Brain pericyte (primary cell): Measurements from ENCODE around the gene PKMYT1.
A peak's percentile ranks its signal among the peaks of the same experiment; 100 is the strongest.

Experiments
- DNase-seq: peaks from one replicate; pipeline ENCODE4 v3.0.0-alpha.2; 2012; ENCODE audit warnings: low read depth, low spot score

PKMYT1 gene

DNA sequence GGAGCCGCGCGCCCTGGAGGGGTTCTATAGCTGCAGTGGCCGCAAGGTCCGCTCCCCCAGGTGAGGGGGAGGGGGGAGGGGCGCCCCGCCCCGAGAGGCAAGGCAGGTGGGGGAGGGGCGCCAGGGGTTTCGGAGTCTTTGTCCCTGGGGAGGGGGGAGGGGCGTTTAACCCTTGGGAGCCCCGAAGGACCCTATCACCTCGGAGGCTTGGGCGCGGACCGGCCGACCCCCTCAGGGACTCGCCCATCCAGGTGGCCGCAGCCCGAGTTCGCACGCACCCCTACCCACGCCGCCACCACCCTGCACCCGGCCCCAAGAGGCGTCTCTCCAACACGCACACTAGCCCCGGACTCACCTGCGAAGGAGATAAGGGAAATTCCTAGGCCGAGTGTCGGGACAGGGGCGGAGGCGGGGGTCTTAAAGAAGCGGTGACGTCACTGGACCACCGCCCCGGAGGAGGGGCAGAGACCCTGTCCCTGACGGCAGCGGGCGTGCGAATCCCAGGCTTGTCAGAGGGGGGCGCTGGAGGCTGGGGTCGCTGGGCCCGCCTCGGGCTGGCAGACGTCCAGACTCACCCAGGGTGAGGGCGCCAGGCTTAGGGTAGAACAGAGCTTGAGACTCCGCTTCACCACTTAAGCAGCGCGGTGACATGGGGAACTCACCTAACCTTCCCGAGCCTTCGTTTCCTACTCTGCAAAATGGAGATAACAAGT lies 37.7 kb upstream of the PKMYT1 start, which contains the start of gene CLDN6:
TSS of gene CLDN6 (minus strand) at position 390 of the 713 bp plus-strand sequence. CDS start 2,162 bp downstream, outside the sequence.
- no peak for DNase-seq

DNA sequence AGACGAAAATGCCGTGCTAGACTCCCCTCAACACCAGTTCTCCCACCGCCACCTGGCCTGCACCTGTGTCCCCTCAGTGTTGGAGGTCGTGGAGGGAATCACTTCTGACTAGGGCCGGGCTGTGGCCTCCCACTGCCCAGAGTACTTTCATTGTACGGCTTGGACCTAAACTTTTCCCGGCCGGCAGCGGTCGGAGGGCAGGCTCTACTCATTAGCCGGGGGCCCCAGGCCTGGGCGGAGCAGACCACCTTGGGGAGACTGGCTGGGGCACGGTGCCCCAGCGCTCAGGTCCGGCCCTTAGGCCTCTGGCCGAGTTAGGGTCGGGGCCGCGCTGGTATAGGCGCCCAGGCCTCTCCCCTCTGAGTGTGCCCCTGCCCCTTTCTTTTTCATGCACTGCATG lies 37.1 kb upstream of the PKMYT1 start:
- DNase-seq = no peak

DNA sequence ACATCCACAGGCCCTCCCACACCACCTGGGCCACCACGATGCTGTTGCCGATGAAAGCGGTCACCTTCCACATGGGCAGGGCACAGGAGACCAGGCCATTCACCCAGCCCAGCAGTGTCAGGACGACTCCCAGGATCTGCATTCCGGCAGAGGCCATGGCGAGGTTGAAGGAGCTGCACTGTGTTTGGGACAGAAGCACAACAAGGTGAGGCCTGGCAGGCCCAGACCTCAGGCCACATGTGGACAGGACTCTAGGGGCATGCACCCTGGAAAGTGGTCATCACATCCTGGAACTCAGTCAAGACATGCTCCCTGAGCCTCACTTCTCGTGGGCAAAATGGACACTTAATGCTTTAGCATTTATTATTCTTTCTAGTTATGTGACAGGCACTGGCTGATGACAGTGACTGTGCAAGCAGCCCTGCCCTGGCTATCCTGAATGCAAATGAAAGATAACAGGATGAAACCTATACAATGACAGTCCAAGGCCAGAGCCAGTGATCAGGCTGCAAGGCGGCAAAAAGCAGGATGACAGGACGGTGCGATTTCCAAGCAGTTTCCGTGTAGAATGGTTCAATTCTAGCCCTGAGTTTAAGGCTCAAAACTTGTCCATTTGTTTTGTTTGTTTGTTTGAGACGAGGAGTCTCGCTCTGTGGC lies 35.7 kb upstream of the PKMYT1 start:
- no peak for DNase-seq

DNA sequence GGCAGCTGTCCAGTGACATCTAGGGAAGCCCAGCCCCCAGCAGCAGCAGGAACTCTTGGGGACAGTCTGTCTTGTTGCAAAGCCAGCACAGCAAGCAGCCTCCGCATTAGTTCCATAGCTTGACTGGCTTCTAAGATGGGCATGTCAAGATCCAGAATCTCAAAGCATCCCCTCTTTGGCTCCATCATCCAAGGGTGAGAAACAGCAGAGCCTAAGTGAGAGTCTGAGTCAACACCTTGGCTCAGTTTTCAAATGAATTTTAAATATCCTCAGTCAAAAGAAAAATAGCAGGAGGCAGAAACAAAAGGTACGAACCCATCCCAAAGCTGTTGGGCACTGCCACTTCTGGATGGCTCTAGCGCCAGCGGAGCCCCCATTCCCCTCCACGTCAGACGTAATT lies 34.7 kb upstream of the PKMYT1 start:
- no peak for DNase-seq

DNA sequence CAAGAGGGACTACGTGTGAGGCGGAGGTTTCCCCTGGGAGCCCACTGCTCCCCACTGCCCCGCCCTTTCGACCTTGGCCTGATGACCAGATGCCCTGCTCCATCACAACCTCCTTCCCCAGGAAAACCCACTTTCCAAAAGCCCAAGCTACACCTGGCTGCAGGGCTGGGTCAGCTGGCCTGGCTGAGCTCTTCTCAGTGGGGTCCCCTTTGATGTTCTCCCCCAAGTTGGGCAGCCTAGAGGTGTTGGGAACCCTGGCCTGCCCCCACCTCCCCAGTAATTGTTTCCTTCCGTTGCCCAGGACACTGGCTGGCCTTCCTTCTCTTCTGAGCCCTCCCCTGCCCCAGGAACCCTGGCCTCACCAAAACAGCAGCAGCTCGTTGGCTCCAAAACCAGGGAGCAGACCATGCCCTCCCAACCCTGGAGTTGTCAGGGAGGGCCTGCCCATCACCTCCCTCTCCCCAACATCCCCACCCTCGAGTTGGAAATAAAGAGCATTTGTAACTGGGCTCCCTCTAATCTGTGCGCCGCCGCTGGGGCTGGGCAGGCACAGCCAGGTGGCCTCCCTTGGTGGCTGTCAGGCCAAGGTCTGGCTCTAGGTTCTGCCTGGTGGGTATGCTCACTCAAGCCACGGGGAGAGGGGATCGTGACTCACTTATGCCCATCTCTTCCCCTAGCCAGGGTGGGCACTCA lies 33.9 kb upstream of the PKMYT1 start:
- DNase-seq = no peak

DNA sequence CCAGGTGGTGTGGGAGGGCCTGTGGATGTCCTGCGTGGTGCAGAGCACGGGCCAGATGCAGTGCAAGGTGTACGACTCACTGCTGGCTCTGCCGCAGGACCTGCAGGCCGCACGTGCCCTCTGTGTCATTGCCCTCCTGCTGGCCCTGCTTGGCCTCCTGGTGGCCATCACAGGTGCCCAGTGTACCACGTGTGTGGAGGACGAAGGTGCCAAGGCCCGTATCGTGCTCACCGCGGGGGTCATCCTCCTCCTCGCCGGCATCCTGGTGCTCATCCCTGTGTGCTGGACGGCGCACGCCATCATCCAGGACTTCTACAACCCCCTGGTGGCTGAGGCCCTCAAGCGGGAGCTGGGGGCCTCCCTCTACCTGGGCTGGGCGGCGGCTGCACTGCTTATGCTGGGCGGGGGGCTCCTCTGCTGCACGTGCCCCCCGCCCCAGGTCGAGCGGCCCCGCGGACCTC lies 33.3 kb upstream of the PKMYT1 start:
- no peak for DNase-seq

DNA sequence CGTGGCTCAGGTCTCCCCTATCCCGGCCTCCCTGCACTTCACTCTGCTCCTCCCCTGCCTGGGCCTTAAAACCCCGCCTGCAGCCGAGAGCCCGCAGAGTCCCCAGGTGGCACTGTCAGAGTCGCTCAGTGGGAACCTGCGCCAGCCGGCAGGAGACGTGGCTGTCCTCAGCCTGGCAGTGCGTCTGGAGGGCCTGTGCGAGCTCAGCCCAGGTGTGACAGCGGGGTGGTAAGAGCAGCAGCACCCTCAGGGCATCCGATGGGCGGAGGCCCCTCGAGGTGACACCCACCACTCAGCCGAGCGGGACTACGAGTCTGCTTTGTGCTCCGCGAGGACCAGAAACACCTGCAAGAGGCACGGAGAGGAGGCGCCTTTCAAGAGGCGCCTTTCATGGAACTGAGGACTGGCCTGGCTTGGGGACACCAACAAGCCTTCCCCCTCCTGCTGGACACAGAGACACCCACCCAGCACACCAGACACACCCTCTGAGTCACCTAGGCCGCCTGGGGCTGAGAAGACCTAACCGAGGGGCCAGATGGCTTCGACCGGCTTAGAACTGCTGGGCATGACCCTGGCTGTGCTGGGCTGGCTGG lies 32.7 kb upstream of the PKMYT1 start, which contains the start of gene CLDN9:
TSS of gene CLDN9 (plus strand) at position 96 of the 593 bp plus-strand sequence. CDS start at position 536, 440 bp downstream.
- DNase-seq = no peak

DNA sequence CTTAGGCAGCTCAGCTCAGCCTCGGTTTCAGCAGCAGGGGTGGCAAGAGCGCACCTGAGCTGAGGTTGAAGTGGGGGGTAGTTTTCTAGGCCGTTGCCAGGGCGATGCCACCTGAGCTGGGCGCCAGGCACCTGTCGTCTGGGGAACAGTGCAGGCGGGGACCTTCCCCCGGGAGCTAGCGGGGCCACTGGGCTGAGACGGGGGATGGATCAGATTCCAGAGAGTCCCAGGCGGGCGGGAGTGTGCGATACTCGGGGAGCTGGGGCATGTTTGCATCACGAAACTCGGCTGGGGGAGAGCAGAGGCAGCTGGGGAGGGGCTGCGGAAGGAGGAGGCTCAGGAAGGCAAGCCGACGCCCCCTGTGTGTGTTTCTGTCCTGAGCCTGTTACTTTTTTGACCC lies 32.0 kb upstream of the PKMYT1 start:
- no peak for DNase-seq

DNA sequence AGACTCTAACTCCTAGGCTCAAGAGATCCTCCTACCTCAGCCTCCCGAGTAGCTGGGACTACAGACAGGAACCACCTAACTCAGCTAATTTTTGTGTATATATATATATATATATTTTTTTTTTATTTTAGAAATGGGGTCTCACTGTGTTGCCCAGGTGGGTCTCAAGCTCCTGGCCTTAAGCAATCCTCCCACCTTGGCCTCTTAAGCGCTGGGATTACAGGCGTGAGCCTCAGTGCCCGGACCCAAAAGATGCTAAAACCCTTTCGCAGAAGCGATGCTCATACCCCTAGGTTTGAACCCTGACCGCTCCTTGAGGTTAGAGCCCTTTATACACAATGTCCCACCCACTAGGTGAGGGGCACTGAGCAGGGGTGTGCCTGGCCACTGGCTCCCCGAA lies 30.3 kb upstream of the PKMYT1 start:
- DNase-seq = no peak

DNA sequence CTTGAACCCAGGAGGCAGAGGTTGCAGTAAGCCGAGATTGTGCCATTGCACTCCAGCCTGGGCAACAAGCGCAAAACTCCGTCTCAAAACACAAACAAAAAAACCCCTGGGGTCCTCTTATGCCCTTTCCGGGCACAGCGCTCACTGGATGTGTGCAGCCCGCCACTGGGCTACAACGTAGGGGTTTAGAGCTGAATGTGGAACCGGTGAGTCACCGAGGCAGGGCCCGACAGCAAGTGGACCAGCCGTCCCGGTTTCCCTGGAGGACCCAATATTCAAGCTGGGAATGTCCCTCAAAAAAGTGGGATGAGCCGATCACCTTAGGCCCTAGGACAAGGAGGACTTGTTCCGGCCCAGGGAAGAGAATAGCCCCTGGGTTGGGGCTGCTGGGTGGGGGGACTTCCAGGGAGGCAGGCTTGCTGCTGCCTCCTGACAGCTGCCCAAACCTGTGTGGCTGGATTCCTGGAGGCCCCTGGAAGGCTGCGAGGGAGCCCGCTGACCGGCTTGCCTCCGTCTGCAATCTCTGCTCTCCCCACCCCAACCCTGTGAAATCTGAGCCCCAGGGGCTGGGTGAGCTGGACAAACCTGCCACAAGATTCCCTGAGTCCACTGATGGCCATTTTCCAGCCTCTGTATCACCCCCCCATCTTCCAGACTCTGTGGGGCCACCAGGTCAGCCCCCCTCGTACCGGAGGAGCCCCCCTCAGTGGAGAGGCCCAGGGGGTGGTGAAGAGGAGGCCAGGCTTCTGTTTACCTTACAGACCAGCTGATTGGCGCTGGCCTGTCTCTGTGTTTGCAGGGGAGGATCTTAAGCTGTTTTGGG lies 29.5 kb upstream of the PKMYT1 start:
- DNase-seq = no peak

DNA sequence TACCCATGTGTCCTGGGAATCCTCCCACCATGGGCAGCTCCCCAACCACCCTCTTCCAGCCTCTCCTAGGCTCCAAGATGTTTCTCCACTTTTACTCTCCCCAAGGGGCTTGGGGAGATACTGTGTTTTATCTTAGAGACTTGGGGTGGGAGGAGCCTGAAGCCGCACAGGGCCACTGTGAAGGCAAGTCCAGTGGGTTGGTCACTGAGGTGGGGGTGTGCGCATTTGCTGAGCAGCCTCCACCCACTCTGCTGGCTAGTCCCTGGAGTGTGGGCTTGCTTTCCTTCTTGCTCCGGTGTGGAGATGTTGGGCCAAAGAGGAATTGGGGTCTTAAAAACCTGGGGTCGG lies 28.4 kb upstream of the PKMYT1 start:
- DNase-seq = no peak

DNA sequence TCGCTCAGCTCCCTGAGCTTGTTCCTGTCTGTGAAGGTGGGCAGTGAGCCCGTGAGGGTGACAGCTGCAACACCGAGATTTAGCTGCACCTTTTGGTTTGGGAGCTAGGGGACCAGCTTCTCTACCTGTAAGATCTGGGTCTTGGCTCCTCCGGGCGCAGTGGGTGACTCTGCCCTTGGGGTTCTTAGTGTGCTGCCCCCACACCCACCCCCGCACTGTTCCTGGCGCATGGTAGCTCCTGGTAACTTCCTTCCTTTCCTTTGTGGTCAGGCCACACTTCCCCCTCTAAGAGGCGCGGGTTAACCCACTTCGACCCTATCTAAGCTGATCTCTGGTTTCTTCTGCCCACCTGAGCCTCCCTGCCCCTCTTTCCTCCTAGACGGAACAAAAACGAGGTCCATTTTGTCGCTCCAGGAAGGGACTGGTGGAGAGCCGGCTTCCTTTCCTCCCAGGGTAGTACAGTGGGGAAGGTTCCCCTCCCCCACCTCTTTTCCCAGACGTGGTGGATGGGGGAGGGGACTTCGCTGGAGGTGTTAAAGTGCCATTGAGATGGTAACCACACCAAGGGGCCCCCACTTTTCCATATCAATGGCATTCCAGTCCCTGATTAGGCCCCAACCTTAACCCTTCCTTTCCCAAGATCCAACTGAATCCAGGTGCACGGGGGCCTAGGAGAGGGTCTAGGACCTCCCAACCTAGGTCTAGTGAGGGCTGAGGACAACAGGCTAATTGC lies 27.9 kb upstream of the PKMYT1 start:
- no peak for DNase-seq

DNA sequence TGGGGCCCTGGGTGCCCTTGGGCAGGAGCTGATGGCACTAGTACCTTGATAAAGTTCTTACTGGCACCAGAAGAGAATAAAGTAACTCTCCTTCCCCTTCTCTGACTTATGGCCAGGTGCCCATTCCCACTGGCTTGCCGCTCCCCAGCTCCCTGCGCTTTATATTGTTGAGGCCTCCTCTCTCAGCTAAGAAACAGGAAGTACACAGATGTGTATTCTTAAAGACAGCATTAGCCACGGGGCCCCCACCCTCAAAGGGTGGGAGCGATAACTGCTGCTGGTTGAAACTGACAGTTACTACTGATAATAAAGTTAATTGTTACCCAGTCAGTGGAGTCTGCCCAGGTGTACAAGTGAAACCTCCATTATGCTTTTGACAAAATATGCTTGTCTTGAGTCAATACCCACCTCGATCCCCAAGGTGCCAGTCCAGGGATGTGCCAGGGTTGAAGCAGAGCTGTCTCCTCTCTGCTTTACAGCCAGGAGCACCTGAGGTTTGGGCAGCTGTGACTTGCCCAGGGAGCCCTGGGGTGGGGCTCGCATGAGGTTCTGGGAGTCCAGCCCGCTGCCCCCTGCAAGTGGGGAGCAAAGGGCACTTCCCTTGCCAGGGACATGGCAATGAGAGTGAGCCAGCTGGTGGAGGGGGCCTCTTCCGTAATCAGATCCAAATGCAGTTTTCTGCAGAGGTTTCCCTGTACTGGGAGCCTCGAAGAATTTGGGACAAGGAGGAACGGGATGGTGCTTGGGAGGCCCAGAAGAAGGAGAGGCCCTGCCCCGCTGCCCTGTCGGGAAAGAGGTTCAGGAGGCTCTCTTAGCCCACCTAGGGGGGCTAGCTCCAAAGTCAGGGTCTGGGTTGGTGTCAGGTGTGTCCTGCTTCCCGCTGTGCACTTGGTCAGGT lies 27.1 kb upstream of the PKMYT1 start:
- no peak for DNase-seq

DNA sequence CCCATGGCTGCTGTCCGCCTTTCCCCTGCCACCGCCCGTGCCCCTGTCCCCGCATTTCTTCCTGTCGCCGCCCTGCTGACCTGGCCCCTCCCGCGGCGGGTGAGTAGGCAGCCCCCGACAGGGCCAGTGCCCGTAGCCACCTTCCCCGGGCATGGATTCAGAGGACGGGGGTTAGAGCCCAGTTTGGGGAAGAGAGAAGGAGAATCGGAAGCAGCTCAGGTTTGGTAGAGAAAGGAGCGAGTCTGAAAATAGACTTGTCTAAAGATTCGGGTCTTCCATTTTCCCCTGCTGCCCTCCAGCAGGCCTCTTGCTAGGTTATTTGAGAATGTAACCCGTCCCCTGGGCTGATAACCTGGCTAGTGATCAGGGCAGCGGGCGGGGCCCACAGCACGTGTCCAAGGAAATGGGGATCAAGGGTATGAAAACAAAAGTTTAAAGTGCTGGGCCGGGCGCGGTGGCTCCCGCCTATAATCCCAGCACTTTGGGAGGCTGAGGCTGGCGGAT lies 24.6 kb upstream of the PKMYT1 start:
- DNase-seq = no peak

DNA sequence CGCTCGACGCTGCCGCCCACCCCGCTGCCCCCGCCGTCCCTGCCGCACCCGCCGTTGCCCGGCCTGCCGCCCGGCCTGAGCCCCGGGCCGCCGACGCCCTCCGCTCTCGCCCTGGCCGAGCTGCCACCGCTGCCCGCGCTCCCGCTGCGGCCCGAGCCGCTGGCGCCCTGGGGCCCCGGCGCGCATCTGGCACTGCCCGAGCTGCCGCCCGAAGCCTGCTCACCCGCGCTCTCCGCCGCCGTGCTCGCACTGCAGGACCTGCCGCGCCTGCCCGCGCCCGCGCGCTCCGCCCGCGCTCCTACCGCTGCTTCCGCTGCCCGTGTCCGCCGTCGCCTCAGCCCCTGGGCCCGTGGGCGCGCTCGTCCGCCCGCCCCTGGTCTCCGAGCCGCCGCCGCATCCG lies 24.1 kb upstream of the PKMYT1 start:
- no peak for DNase-seq

DNA sequence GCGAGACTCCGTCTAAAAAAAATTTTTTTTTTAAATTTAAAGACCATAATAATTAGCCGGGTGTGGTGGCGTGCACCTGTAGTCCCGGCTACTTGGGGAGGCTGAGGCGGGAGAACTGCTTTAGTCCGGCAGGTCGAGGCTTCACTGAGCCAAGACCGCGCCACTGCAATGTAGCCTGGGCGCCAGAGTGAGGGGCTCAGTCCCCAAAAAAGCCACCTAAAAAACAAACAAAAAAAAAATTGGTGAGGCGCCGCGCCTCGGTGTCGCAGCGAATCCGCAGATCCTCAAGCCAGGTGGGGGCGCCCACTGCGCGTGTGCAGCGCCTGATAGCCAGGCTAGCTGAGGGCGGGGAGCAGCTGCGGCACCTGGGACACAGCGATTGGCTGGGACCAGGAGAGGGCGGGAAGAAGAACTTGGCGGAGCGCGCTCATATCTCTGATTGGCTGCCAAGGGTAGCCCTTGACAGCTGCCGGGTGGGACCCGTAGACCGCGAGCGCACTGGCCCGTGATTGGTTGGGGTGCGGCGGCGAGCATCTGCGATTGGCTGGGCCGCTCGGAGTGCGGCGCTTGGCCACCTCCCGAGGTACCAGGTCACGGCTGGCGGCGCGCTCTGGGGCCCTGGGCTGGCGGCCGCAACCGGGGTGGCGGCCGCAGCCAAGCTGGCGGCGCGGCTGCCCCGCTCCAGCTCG lies 23.5 kb upstream of the PKMYT1 start:
- DNase-seq = peak; percentile 89

DNA sequence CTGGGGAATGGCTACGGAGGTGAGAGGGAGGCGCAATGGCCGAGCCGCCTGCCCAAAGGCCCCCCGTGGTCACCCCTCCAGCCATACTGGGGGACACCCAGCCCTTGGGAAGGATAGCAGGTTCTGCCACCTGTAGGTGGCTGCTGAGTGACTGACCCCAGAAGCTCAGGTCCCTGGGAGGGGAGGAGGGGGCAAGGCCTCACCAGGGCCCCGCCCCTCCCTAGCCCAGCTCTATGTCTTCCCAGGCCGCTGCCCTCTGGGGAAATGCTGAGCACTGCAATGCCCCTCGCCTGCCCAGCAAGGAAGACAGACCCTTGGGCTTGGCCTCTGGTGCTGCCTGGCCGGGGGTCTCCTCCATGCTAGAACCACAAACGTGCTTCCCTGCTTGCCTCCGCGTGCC lies 21.1 kb upstream of the PKMYT1 start:
- DNase-seq = no peak

DNA sequence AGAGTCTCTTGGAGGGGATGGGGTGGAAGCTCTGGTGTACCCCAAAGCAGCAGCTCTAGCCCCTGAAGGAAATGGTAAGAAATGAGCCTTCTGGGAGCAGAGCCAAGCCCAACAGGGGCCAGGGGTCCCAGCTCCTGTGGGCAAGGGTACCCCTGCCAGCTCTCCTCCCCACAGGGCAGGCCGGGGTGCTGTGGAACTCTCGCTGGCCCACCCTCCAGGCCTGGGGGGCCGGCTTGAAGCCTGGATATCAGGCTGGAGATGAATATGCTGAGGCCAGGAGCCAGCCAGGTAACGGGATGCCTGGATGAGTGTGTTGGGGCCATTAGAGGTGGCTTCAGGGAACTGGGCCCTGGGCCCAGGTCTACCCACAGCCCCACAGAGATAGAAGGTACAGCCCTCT lies 20.3 kb upstream of the PKMYT1 start:
- DNase-seq = no peak

DNA sequence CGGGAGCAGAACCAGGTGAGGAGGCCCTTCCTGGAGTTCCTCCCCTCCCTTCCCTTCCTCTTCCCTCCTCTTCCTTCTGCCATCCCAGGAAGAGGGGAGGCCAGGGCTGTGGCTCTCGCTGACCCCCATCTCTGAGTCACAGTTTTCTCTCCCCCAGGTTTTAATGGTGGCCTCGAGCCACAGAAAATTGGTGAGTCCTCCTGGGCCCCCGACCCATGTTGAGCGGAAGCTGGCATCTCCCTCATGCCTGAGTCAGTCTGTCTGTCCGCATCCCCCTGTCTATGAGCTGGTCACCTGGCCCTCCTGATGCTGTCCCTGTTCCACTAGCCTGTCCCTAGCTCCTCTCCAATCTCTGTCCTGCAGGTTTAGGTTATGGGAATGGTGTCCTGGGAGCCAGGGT lies 19.7 kb upstream of the PKMYT1 start:
- no peak for DNase-seq
